Prostate gland (tissue), 2 donors: ENCODE measurements around the gene RABGAP1. TPM values are rescaled to one million over a fixed set of nuclear protein-coding genes. Genes with fewer than 3 reads are reported as not detected.

ENCODE experiments used
- DNase-seq: peaks from one replicate; pipeline ENCODE4 v3.0.0-alpha.2; 2019; ENCODE audit warnings: low spot score
- H3K27ac ChIP-seq, 2 donors: fragments of 200-600 bp; sonication (generic); 2 replicates each; pipeline ENCODE4 v1.5.1; 2017 to 2019
- H3K27me3 ChIP-seq: fragments of 200-600 bp; sonication (generic); replicated peaks from 2 replicates; pipeline ENCODE4 v1.5.1; 2019; ENCODE audit not compliant: insufficient read depth
- H3K36me3 ChIP-seq, 2 donors: fragments of 200-600 bp; sonication (generic); 1 replicate in 1 of 2; 2 replicates in 1 of 2; pipeline versions ENCODE4 v1.5.1 to v1.8.1; 2017 to 2019
- H3K4me1 ChIP-seq: fragments of 200-600 bp; sonication (generic); replicated peaks from 2 replicates; pipeline ENCODE4 v1.5.1; 2019
- H3K4me3 ChIP-seq, 2 donors: fragments of 200-600 bp; sonication (generic); 2 replicates each; pipeline ENCODE4 v1.5.1; 2017 to 2019
- H3K9me3 ChIP-seq: fragments of 200-600 bp; sonication (generic); 2 replicates; pipeline ENCODE4 v1.5.1; 2017
- CTCF ChIP-seq, 4 experiments: fragments of 200-600 bp in 2 of 4; fragments of 450-650 bp in 2 of 4; sonication (generic) in 2 of 4; IDR thresholded peaks; 1 replicate in 3 of 4; 2 replicates in 1 of 4; pipeline ENCODE4 v1.5.1; 2016 to 2019; ENCODE audit warnings: antibody characterized with exemption in 4 of 4, mild to moderate bottlenecking in 2 of 4, moderate library complexity in 2 of 4
- POLR2A ChIP-seq: fragments of 450-650 bp; IDR thresholded peaks from one replicate; pipeline ENCODE4 v1.6.1; 2016; ENCODE audit warnings: antibody characterized with exemption, mild to moderate bottlenecking
- POLR2AphosphoS5 ChIP-seq: sonication (generic); formaldehyde crosslinking; IDR thresholded peaks from one replicate; pipeline ENCODE4 v1.6.1; 2017; ENCODE audit warnings: antibody characterized with exemption
- WGBS: methylation state at CpG from one replicate; pipeline ENCODE4 v1.1.5; 2018; 5-methylcytosine and 5-hydroxymethylcytosine counted together
- intact Hi-C: fragments of 100-400 bp; cut with DNase I; formaldehyde crosslinking; loops from one replicate; pipeline ENCODE4 v1.14.2; 2022
- total RNA-seq, 2 donors: library from RNA; depleted of rRNA; stranded (reverse); fragments of >200 nt; gene quantifications; one replicate each; pipeline ENCODE4 v1.1.0, GENCODE V29; 2016

Gene RABGAP1
- total RNA-seq, 2 donors from 2014 or later = 59.8 to 104 TPM

- H3K27me3 ChIP-seq = no peaks in the 10 kb centered on the region
- no peak overlapping the region for H3K27ac ChIP-seq
- H3K36me3 ChIP-seq = no peaks in the 10 kb centered on the region
- no peak overlapping the region for H3K4me3 ChIP-seq
- H3K9me3 ChIP-seq = no peaks in the 10 kb centered on the region
- intact Hi-C loops = no loop called here
- WGBS = 69% methylated on average over 5 of the region's 5 CpGs
- no peaks in the 10 kb centered on the region for H3K4me1 ChIP-seq
- no peak for TF ChIP-seq POLR2A
- no peak for TF ChIP-seq POLR2AphosphoS5
- no peak for TF ChIP-seq CTCF (IDR thresholded peaks at IDR 0.05)
- no peak for DNase-seq
Observed at GRCh38 chr9:123073441-123073840, 132.6 kb downstream of the RABGAP1 start.

- Histone ChIP-seq H3K36me3 (no peaks in the 10 kb centered on the region), H3K4me3 (no peak overlapping the region), H3K9me3 (no peaks in the 10 kb centered on the region), H3K27me3 (no peaks in the 10 kb centered on the region), H3K27ac (no peak overlapping the region), H3K4me1 (no peaks in the 10 kb centered on the region)
- no peak for TF ChIP-seq POLR2AphosphoS5
- TF ChIP-seq POLR2A = no peak
- TF ChIP-seq CTCF (IDR thresholded peaks at IDR 0.05) = no peak
- 64% methylated on average over 1 of the region's 1 CpG for WGBS
- no peak for DNase-seq
- intact Hi-C loops = no loop called here
Observed at GRCh38 chr9:123073991-123074422, 133.2 kb downstream of the RABGAP1 start.

GRCh38 chr9:123074628-123075027 is 133.8 kb downstream of the RABGAP1 start:
- H3K4me1 ChIP-seq = no peaks in the 10 kb centered on the region
- DNase-seq = no peak
- H3K27ac ChIP-seq = no peak overlapping the region
- no peaks in the 10 kb centered on the region for H3K27me3 ChIP-seq
- TF ChIP-seq POLR2AphosphoS5 = no peak
- no peak for TF ChIP-seq CTCF (IDR thresholded peaks at IDR 0.05)
- TF ChIP-seq POLR2A = no peak
- H3K36me3 ChIP-seq = no peaks in the 10 kb centered on the region
- intact Hi-C loops = no loop called here
- H3K4me3 ChIP-seq = no peak overlapping the region
- 84% methylated on average over 3 of the region's 3 CpGs for WGBS
- H3K9me3 ChIP-seq = no peaks in the 10 kb centered on the region

DNA sequence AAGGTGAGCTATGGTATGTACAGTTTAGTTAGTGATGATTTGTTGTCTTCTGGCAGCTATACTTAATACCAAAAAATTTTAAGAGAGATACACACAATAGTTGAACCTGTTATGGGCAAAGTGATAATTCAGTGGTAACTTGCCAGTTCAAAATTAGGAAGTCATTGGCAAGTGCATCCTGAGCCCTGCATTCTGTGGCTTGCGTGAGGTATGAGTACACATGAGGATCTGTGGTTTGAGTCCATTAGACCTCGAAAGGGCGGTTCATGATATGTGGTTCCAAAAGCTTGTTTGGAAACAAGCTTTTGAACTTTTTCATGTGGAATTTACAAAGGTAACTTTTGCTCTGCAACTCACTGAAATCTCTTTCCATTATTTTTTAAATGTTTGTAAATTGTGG is 139.6 kb downstream of the RABGAP1 start:
- TF ChIP-seq POLR2A (no peak), POLR2AphosphoS5 (no peak), CTCF (IDR thresholded peaks at IDR 0.05) (no peak)
- 83% methylated on average over 3 of the region's 3 CpGs for WGBS
- no peaks in the 10 kb centered on the region for H3K36me3 ChIP-seq

DNA sequence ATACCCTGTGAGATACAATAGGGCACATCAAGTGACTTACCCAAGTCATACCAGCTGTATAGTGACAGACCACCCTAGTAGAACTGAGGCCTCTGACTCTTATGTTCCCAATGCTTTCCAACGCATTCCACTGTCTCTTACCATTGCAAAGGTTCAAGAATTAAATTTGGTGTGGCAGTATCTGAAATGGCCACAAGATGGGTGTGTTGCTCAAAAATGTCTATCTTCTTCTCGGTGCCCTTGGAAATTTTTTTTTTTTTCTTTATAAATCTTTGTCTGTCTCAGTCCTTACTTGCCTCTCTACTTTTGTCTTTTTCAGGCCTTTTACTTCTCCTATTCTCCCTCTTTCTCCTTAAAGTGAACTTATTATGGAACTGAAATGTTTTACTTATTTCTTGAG is 141.0 kb downstream of the RABGAP1 start:
- H3K36me3 ChIP-seq = no peaks in the 10 kb centered on the region
- no peak for DNase-seq
- H3K9me3 ChIP-seq = no peaks in the 10 kb centered on the region
- H3K27ac ChIP-seq = no peak overlapping the region
- no peak overlapping the region for H3K4me3 ChIP-seq
- WGBS = 25% methylated on average over 2 of the region's 2 CpGs
- H3K4me1 ChIP-seq = no peaks in the 10 kb centered on the region
- intact Hi-C loops = loop anchor here (5.0 kb wide), 1 partner anchor 265 kb away; no protein-coding TSS in a partner anchor
- no peaks in the 10 kb centered on the region for H3K27me3 ChIP-seq
- TF ChIP-seq POLR2A (no peak), POLR2AphosphoS5 (no peak), CTCF (IDR thresholded peaks at IDR 0.05) (peak in 3 of 4 experiments; percentile 44 to 58 (median 53))

More for the DNA sequence above, 139.6 kb downstream of the RABGAP1 start:
- H3K4me1 ChIP-seq = no peaks in the 10 kb centered on the region
- DNase-seq = no peak
- no peaks in the 10 kb centered on the region for H3K27me3 ChIP-seq
- intact Hi-C loops = loop anchor here (5.0 kb wide), 1 partner anchor 267 kb away; no protein-coding TSS in a partner anchor
- H3K27ac ChIP-seq = no peak overlapping the region
- H3K4me3 ChIP-seq = no peak overlapping the region
- H3K9me3 ChIP-seq = no peaks in the 10 kb centered on the region
